Measurements from ENCODE around the gene VPS4B.

DNA sequence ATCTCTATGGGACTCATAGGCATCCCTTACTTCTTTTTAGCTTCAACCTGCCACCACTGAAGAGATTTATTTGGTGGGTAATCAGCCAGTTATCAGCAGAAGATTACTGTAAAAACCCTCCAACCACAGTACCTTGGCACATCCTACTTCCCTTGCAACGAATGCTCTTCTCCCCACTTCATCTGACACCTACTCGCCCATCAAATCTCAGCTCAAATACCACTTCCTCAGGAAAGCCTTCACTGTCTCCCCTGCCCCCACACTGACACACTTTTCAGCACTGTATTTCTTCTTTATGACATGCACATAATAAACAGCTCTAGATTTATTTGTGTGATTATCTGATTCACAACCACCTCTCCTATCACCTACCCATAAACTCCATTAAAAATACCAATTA is 58.3 kb downstream of the VPS4B start:
- TF ChIP-seq, protein P1, sequence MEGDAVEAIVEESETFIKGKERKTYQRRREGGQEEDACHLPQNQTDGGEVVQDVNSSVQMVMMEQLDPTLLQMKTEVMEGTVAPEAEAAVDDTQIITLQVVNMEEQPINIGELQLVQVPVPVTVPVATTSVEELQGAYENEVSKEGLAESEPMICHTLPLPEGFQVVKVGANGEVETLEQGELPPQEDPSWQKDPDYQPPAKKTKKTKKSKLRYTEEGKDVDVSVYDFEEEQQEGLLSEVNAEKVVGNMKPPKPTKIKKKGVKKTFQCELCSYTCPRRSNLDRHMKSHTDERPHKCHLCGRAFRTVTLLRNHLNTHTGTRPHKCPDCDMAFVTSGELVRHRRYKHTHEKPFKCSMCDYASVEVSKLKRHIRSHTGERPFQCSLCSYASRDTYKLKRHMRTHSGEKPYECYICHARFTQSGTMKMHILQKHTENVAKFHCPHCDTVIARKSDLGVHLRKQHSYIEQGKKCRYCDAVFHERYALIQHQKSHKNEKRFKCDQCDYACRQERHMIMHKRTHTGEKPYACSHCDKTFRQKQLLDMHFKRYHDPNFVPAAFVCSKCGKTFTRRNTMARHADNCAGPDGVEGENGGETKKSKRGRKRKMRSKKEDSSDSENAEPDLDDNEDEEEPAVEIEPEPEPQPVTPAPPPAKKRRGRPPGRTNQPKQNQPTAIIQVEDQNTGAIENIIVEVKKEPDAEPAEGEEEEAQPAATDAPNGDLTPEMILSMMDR (IDR thresholded peaks at IDR 0.05), result no peak
- no peak for TF ChIP-seq POLR2A (IDR thresholded peaks at IDR 0.05)

All from ovary (tissue), 3 donors.